Large intestine (tissue), 3 donors: ENCODE results near the gene SEMA6A. TPM values are rescaled to one million over a fixed set of nuclear protein-coding genes. Genes with fewer than 3 reads are reported as not detected.

Experiments
- DNase-seq, 2 donors: peaks; one replicate each; pipeline versions ENCODE4 v3.0.0 to v3.0.0-alpha.2; 2013
- H3K27ac ChIP-seq: one replicate; pipeline ENCODE4 v1.5.1; 2013; ENCODE audit warnings: low read length
- H3K27me3 ChIP-seq: 2 replicates; pipeline ENCODE4 v1.6.1; 2013; ENCODE audit warnings: low read length; ENCODE audit not compliant: control insufficient read depth, insufficient read depth
- H3K36me3 ChIP-seq: 2 replicates; pipeline ENCODE4 v1.6.1; 2013; ENCODE audit warnings: low read length; ENCODE audit not compliant: control insufficient read depth, insufficient read depth
- H3K4me1 ChIP-seq: one replicate; pipeline ENCODE4 v1.6.1; 2013; ENCODE audit warnings: low read length; ENCODE audit not compliant: control insufficient read depth, insufficient read depth
- H3K4me3 ChIP-seq: one replicate; pipeline ENCODE4 v1.5.1; 2013; ENCODE audit warnings: low read length
- H3K9me3 ChIP-seq: one replicate; pipeline ENCODE4 v1.6.1; 2013; ENCODE audit warnings: mild to moderate bottlenecking, low read depth, low read length, moderate library complexity; ENCODE audit not compliant: control insufficient read depth
- WGBS: methylation state at CpG from one replicate; pipeline ENCODE4 v1.1.5; 2013; ENCODE audit warnings: low lambda C conversion rate; ENCODE audit not compliant: insufficient coverage; 5-methylcytosine and 5-hydroxymethylcytosine counted together
- polyA plus RNA-seq: library from polyadenylated mRNA; unstranded; fragments of 120-200 nt; gene quantifications from one replicate; pipeline ENCODE4 v1.2.1, GENCODE V29; 2013

The SEMA6A gene
- polyA plus RNA-seq, 1 donor, result 55.9 TPM

- H3K36me3 ChIP-seq, result no peaks in the 10 kb centered on the region
Measured at GRCh38 chr5:116394186-116394867, 180.3 kb downstream of the SEMA6A start.

More at GRCh38 chr5:116394186-116394867, 180.3 kb downstream of the SEMA6A start:
- Histone ChIP-seq H3K4me3 (no peak overlapping the region), H3K27ac (no peak overlapping the region), H3K9me3 (no peaks in the 10 kb centered on the region), H3K27me3 (no peaks in the 10 kb centered on the region), H3K4me1 (no peaks in the 10 kb centered on the region)
- no CpG with 5 or more reads among the region's 5 CpGs for WGBS
- DNase-seq, result no peak
